HG02943 (cell line): Measurements from ENCODE around the gene C16orf89.
A peak's percentile ranks its signal among the peaks of the same experiment; 100 is the strongest.
"Not testable (repeated sequence)": the region's sequence is repeated elsewhere in the genome, so short reads cannot be mapped to it uniquely, and the experiment has no call there.

Experiments
- ATAC-seq: cut with Tn5 transposase; IDR thresholded peaks from one replicate; pipeline ENCODE4 v1.9.1; 2021; ENCODE audit warnings: mild to moderate bottlenecking, low read depth, moderate library complexity; ENCODE audit not compliant: unreplicated experiment

C16orf89 gene

DNA sequence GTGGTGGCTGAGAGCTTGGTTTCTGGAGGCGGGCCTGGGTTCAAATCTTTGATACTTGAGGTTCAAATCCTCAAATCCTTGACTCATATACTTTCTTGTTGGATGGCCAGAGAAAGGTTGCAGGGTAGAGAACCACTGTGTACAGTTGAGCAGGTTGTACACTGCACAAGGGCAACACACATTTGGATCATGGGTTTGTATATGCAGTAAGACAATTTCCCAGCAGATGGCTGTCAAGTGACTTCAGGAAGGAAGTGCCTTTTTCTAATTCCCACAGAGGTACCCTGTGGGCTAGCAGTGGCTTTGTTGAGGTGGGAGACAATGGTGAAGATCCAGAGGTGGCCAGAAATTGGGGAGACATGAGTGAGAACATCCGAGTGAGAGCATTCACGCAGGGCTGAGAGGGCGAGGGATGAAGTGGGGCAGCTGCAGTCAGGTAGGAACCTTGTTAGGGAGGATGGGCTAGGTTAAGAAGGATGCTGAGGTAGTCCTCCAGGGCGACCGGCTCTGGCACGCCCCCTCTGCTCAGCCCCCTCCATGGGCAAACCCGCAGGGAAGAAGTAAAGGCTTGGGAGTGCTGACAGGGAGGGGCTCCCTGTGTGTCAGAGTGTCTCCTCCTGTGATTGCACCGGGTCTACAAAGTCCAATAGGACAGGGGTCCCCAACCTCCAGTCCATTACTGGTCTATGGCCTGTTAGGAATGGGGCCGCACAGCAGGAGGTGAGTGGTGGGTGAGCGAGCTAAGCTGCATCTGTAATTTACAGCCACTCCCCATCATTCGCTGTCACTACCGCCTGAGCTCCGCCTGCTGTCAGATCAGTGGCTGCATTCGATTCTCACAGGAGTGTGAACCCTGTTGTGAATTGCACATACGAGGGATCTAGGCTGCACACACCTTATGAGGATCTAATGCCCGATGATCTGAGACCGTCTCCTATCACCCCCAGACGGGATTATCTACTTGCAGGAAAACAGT lies 2.7 kb downstream of the C16orf89 start:
- ATAC-seq, result no peak

GRCh38 chr16:5062051-5062450 lies 3.7 kb downstream of the C16orf89 start:
- ATAC-seq, result no peak

- no peak for ATAC-seq
Observed at GRCh38 chr16:5060073-5060641, 5.6 kb downstream of the C16orf89 start.

DNA sequence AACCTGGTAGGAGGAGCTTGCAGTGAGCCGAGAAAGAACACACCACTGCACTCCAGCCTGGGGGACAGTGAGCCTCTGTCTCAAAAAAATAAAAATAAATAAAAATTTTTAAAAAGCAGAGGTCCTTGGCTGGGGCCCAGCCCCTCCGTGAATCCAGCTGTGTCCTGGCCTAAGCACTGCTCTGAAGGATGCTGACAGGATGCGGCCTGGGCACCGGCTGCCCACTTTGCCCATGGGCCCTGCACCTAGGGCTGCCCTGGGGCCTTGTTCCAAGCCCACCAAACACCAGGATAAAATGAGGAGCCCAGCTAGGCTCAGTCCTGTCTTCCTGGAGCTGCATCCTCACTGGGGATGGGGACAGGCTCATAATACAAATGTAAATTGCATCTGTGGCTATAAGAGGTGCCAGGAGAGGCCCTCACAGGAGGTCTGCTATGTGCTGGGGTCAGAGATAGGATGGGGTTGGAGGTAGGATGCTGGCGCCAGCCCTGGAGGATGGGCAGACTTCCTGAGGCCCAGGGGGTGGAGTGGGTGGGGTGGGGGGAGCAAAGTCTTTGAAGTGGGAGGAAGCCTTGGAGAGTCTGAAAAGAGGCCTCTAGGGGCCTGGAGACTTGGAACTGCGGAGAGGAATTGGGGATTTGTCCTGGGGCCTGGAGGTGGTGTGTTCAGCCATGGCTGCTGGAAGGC lies 6.2 kb downstream of the C16orf89 start:
- ATAC-seq, result no peak

DNA sequence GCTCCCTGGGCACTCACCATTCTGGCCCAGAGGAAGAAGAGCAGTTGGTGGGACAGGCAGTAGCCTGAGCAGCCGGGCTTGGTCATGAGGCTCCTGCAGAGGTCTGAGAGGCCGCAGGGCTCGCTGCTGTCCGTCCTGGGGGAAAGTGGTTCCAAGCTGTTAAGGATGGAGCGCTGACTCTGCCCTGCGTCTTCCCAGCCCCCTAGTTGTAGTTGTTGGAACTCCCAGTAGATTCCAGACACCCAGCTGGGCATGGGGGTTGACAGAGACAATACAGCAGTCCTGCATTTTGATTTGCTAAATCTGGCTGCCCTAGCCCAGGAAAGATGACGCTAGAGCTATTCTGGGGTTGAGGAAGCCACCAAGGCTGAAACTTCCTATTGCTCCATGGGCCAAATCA lies 7.3 kb downstream of the C16orf89 start:
- no peak for ATAC-seq

- no peak for ATAC-seq
Observed at GRCh38 chr16:5056352-5056751, 9.4 kb downstream of the C16orf89 start.

- no peak for ATAC-seq
Observed at GRCh38 chr16:5054876-5055865, 10.6 kb downstream of the C16orf89 start.

DNA sequence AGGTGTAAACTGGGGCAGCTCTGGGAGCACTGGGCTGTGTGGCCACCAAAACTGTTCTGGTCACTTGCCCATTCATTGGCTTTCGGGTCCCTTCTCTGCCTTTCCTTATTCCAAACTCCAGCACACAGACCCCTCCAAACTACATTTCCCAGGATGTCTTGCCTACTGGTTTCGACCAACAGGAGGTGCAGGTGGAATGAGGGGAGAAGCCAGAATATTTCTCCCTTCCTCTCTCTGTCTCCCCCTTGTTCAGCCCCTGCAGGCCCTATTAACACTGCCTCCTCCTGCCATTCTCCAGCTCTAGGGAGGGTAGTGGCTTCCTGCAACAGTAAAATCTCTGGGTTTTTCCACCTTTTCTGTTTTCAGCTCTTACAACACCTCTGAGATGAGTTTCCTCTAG lies 18.8 kb downstream of the C16orf89 start:
- no peak for ATAC-seq

DNA sequence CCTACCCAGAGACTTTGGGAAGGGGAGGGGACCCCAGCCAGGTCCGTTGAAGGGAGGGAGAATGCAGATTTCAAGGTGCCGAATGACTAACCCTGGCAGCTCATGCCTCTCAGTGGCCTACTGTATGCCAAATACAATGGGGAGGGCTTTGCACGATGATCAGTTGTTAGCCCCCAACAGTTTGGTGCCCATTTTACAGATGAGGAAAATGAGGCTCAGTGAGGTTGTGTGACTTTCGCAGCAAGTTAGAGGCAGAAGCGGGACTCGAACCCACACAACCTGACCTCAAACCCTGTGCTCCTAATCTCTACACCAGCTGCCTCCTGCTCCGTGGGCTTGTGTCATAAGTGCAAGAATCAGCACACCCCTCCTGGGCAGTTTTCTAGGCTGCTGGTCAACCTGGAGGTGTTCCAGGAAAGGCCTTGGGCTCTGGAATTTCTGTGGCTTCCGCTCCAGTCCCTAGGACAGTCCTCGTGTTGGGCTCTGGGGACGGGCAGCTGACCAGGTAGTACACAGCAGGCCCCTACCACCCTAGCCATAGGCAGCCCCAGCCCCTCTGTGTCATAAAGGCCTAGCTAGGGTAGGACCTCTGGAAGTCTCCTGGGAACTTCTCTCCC lies 20.1 kb downstream of the C16orf89 start:
- no peak for ATAC-seq

- not testable (repeated sequence) for ATAC-seq
Observed at GRCh38 chr16:5044581-5044980, 21.2 kb downstream of the C16orf89 start.

GRCh38 chr16:5044011-5044540 lies 21.7 kb downstream of the C16orf89 start:
- no peak for ATAC-seq

DNA sequence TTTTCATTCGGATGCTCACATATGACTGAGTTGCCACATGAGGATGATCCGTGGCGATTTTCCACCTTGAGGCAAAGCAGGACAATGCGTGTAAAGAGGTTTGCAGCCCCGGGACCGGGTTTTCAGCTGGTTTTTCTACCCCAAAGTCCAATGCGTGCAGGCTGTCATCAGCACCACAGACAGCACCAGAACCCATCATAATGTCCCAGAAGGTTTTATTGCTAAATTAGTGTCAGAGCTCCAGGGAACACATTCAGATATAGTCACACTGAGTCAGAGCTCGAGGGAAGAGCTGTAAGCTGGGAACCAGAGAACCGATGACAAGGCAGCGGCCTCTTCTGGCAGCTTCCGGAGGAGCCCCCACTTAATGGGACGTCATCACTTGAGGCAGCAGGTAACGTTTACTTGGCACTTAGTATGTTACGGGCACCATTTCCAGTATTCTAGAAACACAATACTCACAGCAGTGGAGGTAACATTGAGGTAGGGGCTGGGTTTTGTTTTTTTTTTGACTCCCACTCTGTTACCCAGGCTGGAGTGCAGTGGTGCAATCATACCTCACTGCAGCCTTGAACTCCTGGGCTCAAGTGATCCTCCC lies 23.1 kb downstream of the C16orf89 start:
- no peak for ATAC-seq

- ATAC-seq, result peak; percentile 75
Observed at GRCh38 chr16:5041600-5042133, 24.1 kb downstream of the C16orf89 start.

DNA sequence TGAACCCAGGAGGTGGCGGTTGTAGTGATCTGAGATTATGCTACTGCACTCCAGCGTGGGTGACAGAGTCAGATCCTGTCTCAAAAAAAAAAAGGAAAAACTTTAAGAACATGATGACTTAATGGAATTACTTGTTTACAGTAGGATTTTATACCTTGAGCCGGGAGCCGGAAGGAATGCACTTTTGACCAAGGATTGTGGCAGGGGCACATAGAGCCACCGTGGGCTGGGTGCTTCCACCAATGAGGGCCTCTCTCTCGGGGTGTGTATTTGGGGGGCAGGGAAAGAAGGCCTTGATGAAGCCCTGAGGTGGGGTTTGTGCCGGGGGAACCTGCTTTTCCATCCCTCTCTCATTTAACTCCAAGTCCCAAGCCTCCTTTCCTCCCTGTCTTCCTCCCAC lies 25.3 kb downstream of the C16orf89 start:
- no peak for ATAC-seq

DNA sequence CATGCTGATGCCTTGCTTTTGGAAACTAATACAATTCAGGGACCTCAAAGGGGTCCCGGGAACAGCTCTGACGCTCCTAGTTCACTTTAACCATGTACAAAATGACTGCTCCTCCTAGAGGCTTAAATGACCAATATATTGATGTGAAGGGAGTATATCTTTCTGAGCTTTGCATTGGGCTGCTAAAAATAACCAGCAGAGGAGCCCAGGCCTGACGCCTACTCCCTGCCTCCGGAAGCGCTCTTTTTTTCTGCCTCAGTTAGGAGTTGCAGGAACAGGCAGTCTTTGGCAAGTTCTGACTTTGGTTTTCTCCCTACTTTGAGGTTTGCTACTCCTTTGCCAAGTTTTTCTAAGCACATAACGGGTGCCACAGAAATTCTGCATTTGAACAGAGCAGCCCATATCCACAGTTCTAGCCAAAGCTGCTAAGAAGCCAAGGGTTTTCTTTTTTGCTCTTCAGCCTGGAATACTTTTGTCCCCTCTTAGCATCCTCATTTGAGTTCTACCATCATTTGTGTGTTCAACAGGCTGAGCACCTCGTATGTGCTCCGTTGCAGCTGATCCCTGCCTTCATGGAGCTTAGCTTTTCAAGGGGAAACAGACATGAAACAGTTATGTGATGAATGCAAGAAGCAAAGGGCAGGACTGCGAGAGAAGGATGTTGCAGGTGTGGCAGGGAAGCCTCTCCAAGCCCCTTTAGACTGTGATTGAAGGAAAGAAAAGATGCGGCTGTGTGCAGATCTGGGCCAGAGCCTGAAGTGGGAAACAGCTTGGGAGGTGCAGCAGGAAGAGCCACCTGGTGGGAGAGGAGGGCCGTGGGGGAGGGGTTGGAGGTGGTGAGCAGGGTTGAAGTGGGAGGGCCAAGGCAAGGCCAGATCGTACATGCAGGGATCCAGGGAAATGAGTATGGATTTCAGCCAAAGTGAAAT lies 29.3 kb downstream of the C16orf89 start:
- no peak for ATAC-seq

DNA sequence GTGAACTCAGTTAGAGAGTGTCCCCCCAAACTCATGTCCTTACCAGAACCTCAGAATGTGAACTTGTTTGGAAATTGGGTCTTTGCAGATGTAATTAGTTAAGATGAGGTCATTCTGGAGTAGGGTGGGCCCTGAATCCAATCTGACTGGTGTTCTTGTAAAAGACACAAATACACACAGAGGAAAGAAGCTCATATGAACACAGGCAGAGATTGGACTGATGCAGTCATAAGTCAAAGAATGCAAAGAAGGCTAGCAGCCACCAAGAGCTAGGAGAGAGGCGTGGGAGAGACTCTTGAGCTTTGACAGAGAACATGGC lies 29.9 kb downstream of the C16orf89 start:
- no peak for ATAC-seq

DNA sequence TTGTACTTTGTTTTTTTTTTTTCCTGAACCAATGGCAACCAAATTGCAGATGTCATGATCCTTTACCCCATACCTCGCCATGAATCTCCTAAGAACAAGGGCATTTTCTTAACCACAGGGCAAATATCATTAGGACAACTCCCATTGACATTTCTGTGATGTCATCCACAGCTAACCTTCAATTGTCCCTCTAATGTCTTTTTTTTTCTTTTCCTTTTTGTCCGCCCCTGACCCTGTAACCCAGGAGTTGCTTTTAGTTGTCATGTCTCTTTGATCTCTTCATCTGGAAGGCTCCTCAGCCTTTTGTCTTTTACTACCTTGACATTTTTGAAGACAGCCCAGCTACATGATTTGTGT lies 31.6 kb downstream of the C16orf89 start:
- ATAC-seq, result no peak
